Gastroesophageal sphincter (tissue), 4 donors: ENCODE measurements around the gene RPL34. TPM values are rescaled to one million over a fixed set of nuclear protein-coding genes. Genes with fewer than 3 reads are reported as not detected.
A peak's percentile ranks its signal among the peaks of the same experiment; 100 is the strongest.

Source experiments
- ATAC-seq: fragments of 150-250 bp; one replicate; pipeline ENCODE4 v1.9.1; 2016; ENCODE audit warnings: mild to moderate bottlenecking, moderate library complexity
- H3K27ac ChIP-seq, 4 donors: fragments of 200-600 bp; sonication (generic) in 3 of 4; 1 replicate in 3 of 4; 2 replicates in 1 of 4; pipeline ENCODE4 v1.5.1; 2016 to 2019
- H3K27me3 ChIP-seq: fragments of 200-600 bp; sonication (generic); one replicate; pipeline ENCODE4 v1.5.1; 2019
- H3K36me3 ChIP-seq, 2 donors: fragments of 200-600 bp; sonication (generic); one replicate each; pipeline ENCODE4 v1.5.1; 2019; ENCODE audit warnings: control low read depth in 1 of 2
- H3K4me1 ChIP-seq, 3 donors: fragments of 200-600 bp; sonication (generic); 1 replicate in 2 of 3; 2 replicates in 1 of 3; pipeline ENCODE4 v1.5.1; 2016 to 2019; ENCODE audit warnings: control low read depth in 2 of 3
- H3K4me3 ChIP-seq, 2 donors: fragments of 200-600 bp; sonication (generic); one replicate each; pipeline ENCODE4 v1.5.1; 2019; ENCODE audit warnings: mild to moderate bottlenecking in 1 of 2, moderate library complexity in 1 of 2
- H3K9me3 ChIP-seq, 3 donors: fragments of 200-600 bp; sonication (generic); one replicate each; pipeline ENCODE4 v1.5.1; 2017 to 2019; ENCODE audit warnings: control low read depth in 2 of 3
- EP300 ChIP-seq: sonication (generic); formaldehyde crosslinking; IDR thresholded peaks from one replicate; pipeline ENCODE4 v1.6.1; 2017; ENCODE audit warnings: antibody characterized with exemption, mild to moderate bottlenecking
- POLR2A ChIP-seq, 2 donors: fragments of 450-650 bp; IDR thresholded peaks; one replicate each; pipeline ENCODE4 v1.6.1; 2017; ENCODE audit warnings: antibody characterized with exemption in 2 of 2, mild to moderate bottlenecking in 2 of 2, moderate library complexity in 1 of 2
- POLR2AphosphoS5 ChIP-seq: sonication (generic); formaldehyde crosslinking; IDR thresholded peaks from one replicate; pipeline ENCODE4 v1.6.1; 2017; ENCODE audit warnings: antibody characterized with exemption
- WGBS, 2 donors: methylation state at CpG; one replicate each; pipeline ENCODE4 v1.1.5; 2018; ENCODE audit warnings: low coverage in 1 of 2; 5-methylcytosine and 5-hydroxymethylcytosine counted together
- total RNA-seq, 4 donors: library from RNA; depleted of rRNA; stranded (reverse); fragments of >200 nt; gene quantifications; one replicate each; pipeline ENCODE4 v1.1.0, GENCODE V29; 2016
- TF ChIP-seq, protein P1 (sequence below), 4 experiments: fragments of 200-600 bp in 2 of 4; fragments of 450-650 bp in 2 of 4; sonication (generic) in 1 of 4; IDR thresholded peaks; one replicate each; pipeline ENCODE4 v1.5.1; 2017 to 2019; ENCODE audit warnings: antibody characterized with exemption in 4 of 4, mild to moderate bottlenecking in 2 of 4, moderate library complexity in 2 of 4

RPL34 gene
- total RNA-seq: 1,000 to 10,000 TPM in 2 of 4 donors, 100 to 1,000 TPM in 2; 549 to 1,430 (median 998) TPM

DNA sequence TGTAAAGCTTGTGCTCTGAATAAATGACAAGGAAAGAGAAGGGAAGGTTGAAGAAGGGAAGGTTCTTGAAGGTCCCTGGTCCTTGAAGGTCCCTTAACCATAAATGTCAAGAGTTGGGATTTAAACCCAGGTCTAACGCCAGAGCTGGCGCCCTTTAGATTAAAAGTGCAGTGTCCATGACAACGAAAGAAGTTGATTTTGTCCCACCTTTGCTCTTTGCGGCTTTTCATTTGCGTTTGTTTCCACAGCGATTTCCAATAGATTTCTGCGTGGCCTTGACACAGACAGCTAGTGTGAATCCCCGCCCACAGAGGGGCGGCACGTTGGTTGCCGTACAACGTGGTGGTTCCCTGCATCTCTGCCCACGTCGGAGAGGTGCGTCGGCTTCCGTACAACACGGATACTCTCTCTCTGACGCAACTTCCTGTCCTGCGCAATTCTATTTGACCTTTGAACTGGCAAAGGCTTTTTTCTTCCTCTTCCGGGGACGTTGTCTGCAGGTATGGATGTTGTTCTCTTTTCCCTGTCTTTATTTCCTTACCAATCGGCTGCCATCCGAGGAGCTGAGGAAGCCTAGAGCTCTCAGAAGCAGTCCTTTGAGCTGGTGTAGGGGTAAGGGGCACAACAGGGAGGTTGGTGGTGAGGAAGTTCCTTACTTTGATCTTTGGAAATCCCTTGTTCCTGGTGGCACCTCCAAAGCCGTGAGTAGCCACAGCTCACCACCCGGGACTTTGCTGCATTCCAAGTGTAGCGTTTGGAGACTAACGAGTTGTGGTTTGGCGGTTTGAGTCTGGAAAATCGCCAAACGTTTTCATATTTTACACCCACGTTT is at the start of gene RPL34:
TSS of gene RPL34 (plus strand) at position 476 of the 832 bp plus-strand sequence. CDS start 1,384 bp downstream, outside the sequence.
- WGBS, 2 donors: 0 to 2% methylated on average over 24 of the region's 32 CpGs
- H3K4me1 ChIP-seq: peaks cover 5 to 44% (median 6%) of the 10 kb centered on the region in 3 donors
- H3K4me3 ChIP-seq: peak within 1 kb of the TSS; percentile 71 to 98
- peaks cover 0 to 5% (median 0%) of the 10 kb centered on the region in 3 donors for H3K9me3 ChIP-seq
- peak within 1 kb of the TSS; percentile 83 to 88 (median 88) for H3K27ac ChIP-seq
- TF ChIP-seq EP300: no peak
- TF ChIP-seq POLR2A (IDR thresholded peaks at IDR 0.05): peak; percentile 84 to 89
- TF ChIP-seq, protein P1, sequence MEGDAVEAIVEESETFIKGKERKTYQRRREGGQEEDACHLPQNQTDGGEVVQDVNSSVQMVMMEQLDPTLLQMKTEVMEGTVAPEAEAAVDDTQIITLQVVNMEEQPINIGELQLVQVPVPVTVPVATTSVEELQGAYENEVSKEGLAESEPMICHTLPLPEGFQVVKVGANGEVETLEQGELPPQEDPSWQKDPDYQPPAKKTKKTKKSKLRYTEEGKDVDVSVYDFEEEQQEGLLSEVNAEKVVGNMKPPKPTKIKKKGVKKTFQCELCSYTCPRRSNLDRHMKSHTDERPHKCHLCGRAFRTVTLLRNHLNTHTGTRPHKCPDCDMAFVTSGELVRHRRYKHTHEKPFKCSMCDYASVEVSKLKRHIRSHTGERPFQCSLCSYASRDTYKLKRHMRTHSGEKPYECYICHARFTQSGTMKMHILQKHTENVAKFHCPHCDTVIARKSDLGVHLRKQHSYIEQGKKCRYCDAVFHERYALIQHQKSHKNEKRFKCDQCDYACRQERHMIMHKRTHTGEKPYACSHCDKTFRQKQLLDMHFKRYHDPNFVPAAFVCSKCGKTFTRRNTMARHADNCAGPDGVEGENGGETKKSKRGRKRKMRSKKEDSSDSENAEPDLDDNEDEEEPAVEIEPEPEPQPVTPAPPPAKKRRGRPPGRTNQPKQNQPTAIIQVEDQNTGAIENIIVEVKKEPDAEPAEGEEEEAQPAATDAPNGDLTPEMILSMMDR (IDR thresholded peaks at IDR 0.05): no peak
- TF ChIP-seq POLR2AphosphoS5: peak; percentile 99
- peaks cover 5 to 46% of the 10 kb centered on the region in 2 donors for H3K36me3 ChIP-seq
- H3K27me3 ChIP-seq: no peaks in the 10 kb centered on the region
- ATAC-seq: peak; percentile 100

DNA sequence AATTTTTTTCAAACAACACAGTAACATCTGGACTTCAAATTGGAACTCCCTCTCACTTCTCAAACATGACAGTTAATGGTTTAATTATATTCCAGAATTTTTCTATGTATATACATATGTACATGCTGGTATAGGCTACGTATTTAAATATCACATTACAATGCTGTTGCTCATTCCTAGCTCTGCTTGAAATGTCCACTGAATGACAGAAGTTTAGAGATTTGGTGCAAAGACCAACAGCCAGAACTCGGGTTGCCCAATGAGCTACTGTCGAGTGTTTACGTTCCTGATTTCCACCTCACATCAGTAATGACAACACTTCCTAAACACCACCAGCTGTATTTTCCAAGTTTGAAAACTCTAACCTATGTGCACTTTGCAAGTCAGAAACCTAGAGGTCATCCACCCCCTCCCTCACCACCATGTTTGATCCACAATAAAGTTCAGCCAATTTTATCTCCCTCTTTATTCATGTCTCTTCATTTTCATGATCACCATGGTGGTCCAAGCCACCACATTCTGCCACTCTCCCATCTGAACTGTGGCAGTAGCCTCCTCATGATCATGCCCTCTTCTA is 49.3 kb upstream of the RPL34 start:
- Histone ChIP-seq H3K27me3 (peaks cover 16% of the 10 kb centered on the region), H3K4me1 (no peaks in the 10 kb centered on the region), H3K4me3 (no peak overlapping the region), H3K9me3 (no peaks in the 10 kb centered on the region), H3K27ac (no peak overlapping the region), H3K36me3 (no peaks in the 10 kb centered on the region)
- no peak for ATAC-seq
- 25 to 36% methylated on average over 1 to 4 of the region's 4 CpGs for WGBS, 2 donors
- TF ChIP-seq POLR2A (IDR thresholded peaks at IDR 0.05) (no peak), POLR2AphosphoS5 (no peak), EP300 (no peak)
- TF ChIP-seq, protein P1 (IDR thresholded peaks at IDR 0.05): no peak

DNA sequence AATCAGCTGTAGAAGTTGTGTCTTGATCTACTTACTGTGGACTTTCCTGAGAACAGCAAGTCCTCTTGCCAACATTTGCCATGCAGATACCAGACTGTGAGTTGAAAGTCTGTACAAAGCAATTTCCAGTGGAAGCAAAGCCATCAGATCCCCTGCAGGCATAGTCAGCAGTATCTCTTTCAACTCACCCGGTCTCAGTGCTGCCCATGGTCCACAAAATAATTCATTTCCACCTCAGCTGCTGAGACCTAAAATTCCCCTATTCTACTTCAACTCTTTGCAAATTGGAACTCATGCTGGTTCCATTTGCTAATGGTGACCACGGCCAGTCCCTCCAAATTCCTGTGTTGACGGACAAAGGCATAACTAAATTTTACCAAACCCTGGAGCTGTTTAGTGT is 46.0 kb upstream of the RPL34 start:
- ATAC-seq: no peak
- 56% methylated on average over 3 of the region's 3 CpGs; no CpG with 5 or more reads in 1 of the 2 donors for WGBS, 2 donors

DNA sequence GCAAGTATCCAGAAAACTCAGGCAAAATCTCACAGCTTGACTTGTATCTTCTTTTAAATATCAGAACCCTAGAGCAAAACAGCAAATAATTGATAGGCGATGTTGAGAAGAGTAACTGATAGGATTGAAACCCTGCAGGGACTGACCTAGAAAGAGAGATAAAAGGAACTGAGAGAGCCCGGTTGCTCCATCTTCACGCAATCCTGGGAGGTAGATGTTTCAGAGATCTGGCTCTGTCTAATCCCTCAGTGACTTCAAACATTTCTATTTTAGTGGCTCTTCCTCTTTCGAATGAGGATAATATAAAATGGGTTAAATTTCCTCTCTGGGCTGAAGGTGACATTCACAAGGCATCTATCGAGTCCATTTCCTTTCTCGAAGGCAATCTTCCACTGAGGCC is 39.3 kb upstream of the RPL34 start:
- H3K36me3 ChIP-seq: no peaks in the 10 kb centered on the region
- WGBS, 2 donors: 62 to 63% methylated on average over 6 of the region's 6 CpGs
- H3K27me3 ChIP-seq: no peaks in the 10 kb centered on the region
- H3K4me1 ChIP-seq: no peaks in the 10 kb centered on the region
- no peak overlapping the region for H3K27ac ChIP-seq
- H3K4me3 ChIP-seq: no peak overlapping the region
- TF ChIP-seq POLR2A (IDR thresholded peaks at IDR 0.05) (no peak), POLR2AphosphoS5 (no peak), EP300 (no peak)
- TF ChIP-seq, protein P1 (IDR thresholded peaks at IDR 0.05): no peak
- ATAC-seq: no peak
- no peaks in the 10 kb centered on the region for H3K9me3 ChIP-seq

More for the DNA sequence above, 46.0 kb upstream of the RPL34 start:
- Histone ChIP-seq H3K36me3 (no peaks in the 10 kb centered on the region), H3K27me3 (peaks cover 16% of the 10 kb centered on the region), H3K4me1 (no peaks in the 10 kb centered on the region), H3K27ac (no peak overlapping the region), H3K4me3 (no peak overlapping the region), H3K9me3 (no peaks in the 10 kb centered on the region)
- no peak for TF ChIP-seq POLR2AphosphoS5
- TF ChIP-seq, protein P1 (IDR thresholded peaks at IDR 0.05): no peak
- TF ChIP-seq EP300: no peak
